ENCODE measurements around the gene PGP. TPM values are rescaled to one million over a fixed set of nuclear protein-coding genes. Genes with fewer than 3 reads are reported as not detected.

Gene PGP
- total RNA-seq, 1 experiment from 2014 or later, result 36.2 TPM

DNA sequence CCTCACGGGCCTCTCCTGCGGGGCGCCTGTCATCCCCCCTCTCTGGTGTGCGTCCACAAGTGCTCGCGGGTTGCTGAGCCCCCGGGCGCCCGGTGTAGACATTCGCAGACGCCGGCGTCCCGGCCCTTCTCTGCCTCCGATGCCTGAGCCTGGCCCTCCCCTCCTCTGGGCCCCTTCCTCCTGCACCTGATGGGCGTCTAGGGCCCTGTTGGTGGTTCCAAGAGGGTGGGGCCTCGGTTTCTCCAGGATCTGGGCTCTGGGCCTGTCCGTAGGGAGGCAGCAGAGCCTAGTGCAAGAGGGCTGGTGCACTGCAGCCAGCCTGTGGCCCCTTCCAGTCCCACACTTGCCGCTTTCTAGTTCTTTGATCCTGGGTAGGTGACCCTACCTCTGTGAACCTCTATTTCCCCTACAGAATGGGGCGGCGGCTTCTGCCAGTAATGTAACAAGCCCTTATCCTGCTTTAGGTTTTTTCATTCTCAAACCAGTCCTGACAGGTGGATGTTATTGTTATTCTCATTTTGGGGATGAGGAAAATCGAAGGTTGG, 9.4 kb upstream of the PGP start:
- no peaks in the 10 kb centered on the region for H3K4me1 Mint-ChIP-seq (ENCODE audit: low read depth, unreplicated experiment)
- POLR2A ChIA-PET, result interaction anchor here (0.5 kb wide), 1 partner anchor 49 kb away, joined by 3 read pairs; no protein-coding TSS in a partner anchor
- no peaks in the 10 kb centered on the region for H3K27me3 ChIP-seq (replicated peaks; ENCODE audit: control insufficient read depth, insufficient read depth, low read length)
- peak overlapping the region; percentile 81 for H3K4me3 Mint-ChIP-seq (ENCODE audit: unreplicated experiment)
- TSS peak; percentile 53 for BruUV-seq (replicated peaks)
- intact Hi-C loops (cut with micrococcal nuclease; ENCODE audit: unreplicated experiment), result loop anchor here (1.0 kb wide), 1 partner anchor 9 kb away; no protein-coding TSS in a partner anchor
- CTCF ChIA-PET, result interaction anchor here (0.6 to 1.0 kb wide), 2 partner anchors 45 to 259 kb away, joined by 3 to 8 read pairs; partner anchors contain the start of gene RPS2
- no peaks in the 10 kb centered on the region for H3K27me3 Mint-ChIP-seq (ENCODE audit: insufficient read depth, unreplicated experiment)
- H3K27ac Mint-ChIP-seq (ENCODE audit: unreplicated experiment), result peak overlapping the region; percentile 64
- peaks cover 14% of the 10 kb centered on the region for H3K36me3 Mint-ChIP-seq (ENCODE audit: insufficient read depth, unreplicated experiment)
- H3K4me1 ChIP-seq, result peaks cover 8% of the 10 kb centered on the region
- no peaks in the 10 kb centered on the region; the same call in 1 of the 2 replicates for H3K36me3 ChIP-seq (ENCODE audit: control insufficient read depth, insufficient read depth, low read length)
- peak overlapping the region; percentile 79 for H3K4me3 ChIP-seq (ENCODE audit: low read depth, low read length)
- no peaks in the 10 kb centered on the region for H3K9me3 ChIP-seq
- TF ChIP-seq CTCF (IDR thresholded peaks at IDR 0.05; ENCODE audit: insufficient read depth in 1 of 2, low read depth in 1 of 2, low read length in 1 of 2, severe bottlenecking in 1 of 2, unreplicated experiment in 1 of 2), result no peak
- H3K9me3 Mint-ChIP-seq (ENCODE audit: unreplicated experiment), result no peaks in the 10 kb centered on the region
- DNase-seq, result peak; percentile 54 to 58

DNA sequence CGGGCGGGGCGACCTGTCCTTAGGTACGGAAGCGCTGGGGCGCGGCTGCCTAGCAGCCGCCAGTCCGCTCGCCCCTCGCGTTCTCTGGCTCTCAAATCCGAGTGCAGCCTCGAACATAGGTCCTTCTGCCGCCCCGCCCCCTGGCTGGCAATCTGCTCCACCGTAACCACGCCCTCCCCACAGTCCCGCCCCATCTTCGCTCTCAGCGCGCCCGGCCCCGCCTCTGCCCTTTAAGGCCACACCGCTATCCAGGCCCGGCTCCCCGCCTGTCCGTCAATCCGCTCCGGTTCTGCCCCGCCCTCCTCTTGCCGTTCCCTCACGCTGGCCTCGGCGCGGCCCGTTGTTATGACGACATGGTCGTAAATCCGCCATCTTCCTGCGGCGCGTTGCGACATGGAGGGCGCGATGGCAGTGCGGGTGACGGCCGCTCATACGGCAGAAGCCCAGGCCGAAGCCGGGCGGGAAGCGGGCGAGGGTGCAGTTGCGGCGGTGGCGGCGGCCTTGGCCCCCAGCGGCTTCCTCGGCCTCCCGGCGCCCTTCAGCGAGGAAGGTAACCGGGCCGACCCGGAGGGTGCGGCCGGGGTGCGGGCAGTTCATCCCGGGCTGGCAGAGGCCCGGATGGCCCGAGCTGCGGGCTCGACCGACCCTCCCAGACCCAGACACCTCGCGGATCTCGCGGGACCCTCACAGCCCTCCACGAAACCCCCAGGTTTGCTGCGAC, 8.7 kb upstream of the PGP start, which contains the start of gene E4F1:
E4F1 (plus strand) TSS at position 371 of the 721 bp plus-strand sequence; CDS start at position 394, 23 bp downstream.
- CTCF ChIA-PET, result interaction anchor here (0.6 to 1.0 kb wide), 2 partner anchors 46 to 259 kb away, joined by 3 to 8 read pairs; partner anchors contain the start of gene RPS2
- H3K27me3 Mint-ChIP-seq (ENCODE audit: insufficient read depth, unreplicated experiment), result no peaks in the 10 kb centered on the region
- intact Hi-C loops (cut with micrococcal nuclease; ENCODE audit: unreplicated experiment), result loop anchor here (1.0 kb wide), 1 partner anchor 8 kb away; no protein-coding TSS in a partner anchor
- H3K27me3 ChIP-seq (replicated peaks; ENCODE audit: control insufficient read depth, insufficient read depth, low read length), result no peaks in the 10 kb centered on the region
- H3K9me3 Mint-ChIP-seq (ENCODE audit: unreplicated experiment), result no peaks in the 10 kb centered on the region
- H3K36me3 Mint-ChIP-seq (ENCODE audit: insufficient read depth, unreplicated experiment), result peaks cover 14% of the 10 kb centered on the region
- POLR2A ChIA-PET, result interaction anchor here (0.5 to 1.1 kb wide), 3 partner anchors 9 to 50 kb away, joined by 3 to 11 read pairs (median 3); partner anchors contain the start of genes ECI1 and PGP
- peak within 1 kb of the TSS; percentile 81 for H3K4me3 Mint-ChIP-seq (ENCODE audit: unreplicated experiment)
- H3K4me1 ChIP-seq, result peaks cover 8% of the 10 kb centered on the region
- no peak for TF ChIP-seq CTCF (IDR thresholded peaks at IDR 0.05; ENCODE audit: insufficient read depth in 1 of 2, low read depth in 1 of 2, low read length in 1 of 2, severe bottlenecking in 1 of 2, unreplicated experiment in 1 of 2)
- peak within 1 kb of the TSS; percentile 64 for H3K27ac Mint-ChIP-seq (ENCODE audit: unreplicated experiment)
- peak; percentile 99 for DNase-seq
- no peaks in the 10 kb centered on the region for H3K36me3 ChIP-seq (ENCODE audit: control insufficient read depth, insufficient read depth, low read length)
- no peaks in the 10 kb centered on the region for H3K9me3 ChIP-seq
- H3K4me3 ChIP-seq (ENCODE audit: low read depth, low read length), result peak within 1 kb of the TSS; percentile 79
- no TSS peak for BruUV-seq (replicated peaks)
- H3K4me1 Mint-ChIP-seq (ENCODE audit: low read depth, unreplicated experiment), result no peaks in the 10 kb centered on the region

DNA sequence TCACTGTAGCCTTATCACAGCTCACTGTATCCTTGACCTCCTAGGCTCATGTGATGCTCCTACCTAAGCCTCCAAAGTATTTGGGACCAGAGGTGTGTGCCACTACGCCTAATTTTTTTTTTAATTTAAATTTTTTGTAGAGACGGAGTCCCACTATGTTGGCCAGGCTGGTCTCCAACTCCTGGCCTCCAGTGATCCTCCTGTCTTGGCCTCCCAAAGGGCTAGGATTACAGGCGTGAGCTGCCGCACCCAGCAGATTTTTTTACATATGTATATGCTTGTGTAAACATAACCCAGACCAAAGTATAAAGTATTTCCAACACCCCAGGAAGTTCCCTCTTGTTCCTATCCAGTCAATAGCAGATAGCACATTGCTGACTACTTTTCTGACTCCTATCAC, 1.7 kb upstream of the PGP start:
- peak overlapping the region; percentile 17; the same call in 1 of the 2 replicates for H3K4me3 ChIP-seq (ENCODE audit: low read depth, low read length)
- Mint-ChIP-seq H3K4me3 (ENCODE audit: unreplicated experiment) (peak overlapping the region; percentile 74), H3K27me3 (ENCODE audit: insufficient read depth, unreplicated experiment) (no peaks in the 10 kb centered on the region), H3K9me3 (ENCODE audit: unreplicated experiment) (no peaks in the 10 kb centered on the region), H3K36me3 (ENCODE audit: insufficient read depth, unreplicated experiment) (peaks cover 28% of the 10 kb centered on the region), H3K4me1 (ENCODE audit: low read depth, unreplicated experiment) (no peaks in the 10 kb centered on the region), H3K27ac (ENCODE audit: unreplicated experiment) (peak overlapping the region; percentile 75)
- CTCF ChIA-PET, result interaction anchor here (0.8 kb wide), 1 partner anchor 22 kb away, joined by 3 read pairs; no protein-coding TSS in a partner anchor
- BruUV-seq (replicated peaks), result no TSS peak
- DNase-seq, result no peak
- intact Hi-C loops (cut with micrococcal nuclease; ENCODE audit: unreplicated experiment), result no loop called here
- H3K9me3 ChIP-seq, result no peaks in the 10 kb centered on the region
- POLR2A ChIA-PET, result no interaction called here
- TF ChIP-seq CTCF (IDR thresholded peaks at IDR 0.05; ENCODE audit: insufficient read depth in 1 of 2, low read depth in 1 of 2, low read length in 1 of 2, severe bottlenecking in 1 of 2, unreplicated experiment in 1 of 2), result no peak
- no peaks in the 10 kb centered on the region for H3K27me3 ChIP-seq (replicated peaks; ENCODE audit: control insufficient read depth, insufficient read depth, low read length)
- H3K4me1 ChIP-seq, result peaks cover 22% of the 10 kb centered on the region
- H3K36me3 ChIP-seq (ENCODE audit: control insufficient read depth, insufficient read depth, low read length), result peaks cover 3% of the 10 kb centered on the region; the same call in 1 of the 2 replicates
